ENCODE results near the gene HSPA2. TPM values are rescaled to one million over a fixed set of nuclear protein-coding genes. Genes with fewer than 3 reads are reported as not detected.

Gene HSPA2
- total RNA-seq = 9.0 TPM

GRCh38 chr14:64540208-64541202 lies at the start of gene HSPA2:
HSPA2 (plus strand) TSS chr14:64540741; CDS start chr14:64540850, 109 bp downstream.
- FAIRE-seq = peak; percentile 99
- peak; percentile 95 for DNase-seq (ENCODE audit: low spot score in 2 of 2)

DNA sequence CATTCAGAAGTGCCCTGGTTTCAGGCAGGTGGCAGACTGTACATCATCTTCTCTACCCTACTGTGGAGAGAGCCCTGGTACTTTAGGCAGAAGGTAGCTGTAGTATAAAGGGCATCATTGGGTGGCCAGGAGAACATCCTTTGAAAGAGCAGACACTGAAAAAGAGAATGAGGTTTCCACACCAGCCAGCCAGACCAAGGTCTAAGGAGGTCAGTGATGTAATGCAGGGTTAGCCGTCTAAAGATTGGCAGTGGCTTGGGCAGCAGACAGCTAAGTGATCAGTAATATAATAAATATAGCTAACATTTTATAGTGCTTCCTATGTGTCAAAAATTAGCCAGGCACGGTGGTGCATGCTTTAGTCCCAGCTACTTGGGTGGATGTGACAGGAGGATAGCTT lies 48.9 kb upstream of the HSPA2 start:
- FAIRE-seq (no peak), DNase-seq (ENCODE audit: low spot score in 2 of 2) (no peak)

GRCh38 chr14:64493455-64493854 lies 47.1 kb upstream of the HSPA2 start:
- DNase-seq (ENCODE audit: low spot score in 2 of 2) (no peak), FAIRE-seq (no peak)

DNA sequence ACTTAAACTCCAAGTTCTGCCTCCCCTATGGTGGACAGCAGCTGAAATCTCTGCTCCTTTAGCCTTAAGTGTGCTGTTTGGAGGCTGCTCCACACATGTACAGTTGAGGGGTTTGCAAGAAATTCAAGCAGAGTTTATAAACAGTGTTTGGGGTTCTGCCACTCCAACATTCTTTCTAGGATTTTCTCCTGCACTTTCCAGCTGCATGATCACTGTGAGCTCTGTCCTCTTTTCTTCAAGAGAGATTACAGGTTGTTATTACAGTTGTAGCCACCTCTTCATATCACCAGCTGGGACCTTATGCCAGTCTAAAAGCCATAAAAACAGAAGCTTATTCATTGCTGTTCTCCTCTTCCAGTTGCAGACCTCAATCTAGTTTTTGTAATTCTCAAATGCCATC lies 45.3 kb upstream of the HSPA2 start:
- DNase-seq (ENCODE audit: low spot score in 2 of 2) = no peak
- FAIRE-seq = no peak

DNA sequence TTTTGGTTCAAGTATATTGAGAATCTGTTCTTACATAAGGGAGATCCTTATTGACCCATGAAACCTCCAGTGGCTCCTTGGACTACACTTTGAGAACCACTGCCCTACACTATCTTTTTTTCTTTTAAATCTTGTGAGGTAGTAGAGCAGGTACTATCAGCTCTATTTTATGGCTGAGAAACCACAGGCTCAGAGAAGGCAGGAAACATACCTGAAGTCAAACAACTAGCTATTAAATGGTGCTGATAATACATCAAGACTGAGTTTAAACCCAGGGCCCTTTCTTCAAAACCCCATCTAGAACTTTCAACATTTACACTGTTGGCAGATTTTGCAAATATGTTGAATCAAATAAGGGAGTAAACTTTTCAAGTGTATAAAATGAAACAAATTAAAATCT lies 43.8 kb upstream of the HSPA2 start:
- FAIRE-seq = no peak
- DNase-seq (ENCODE audit: low spot score in 2 of 2) = no peak

- no peak for FAIRE-seq
- DNase-seq (ENCODE audit: low spot score in 2 of 2) = no peak
These were observed 40.5 kb upstream of the HSPA2 start for GRCh38 chr14:64500088-64500487.

- no peak for FAIRE-seq
These were observed 39.0 kb upstream of the HSPA2 start for GRCh38 chr14:64501411-64502171.

GRCh38 chr14:64502456-64502855 lies 38.1 kb upstream of the HSPA2 start:
- DNase-seq (ENCODE audit: low spot score in 2 of 2) = no peak
- no peak for FAIRE-seq

More at GRCh38 chr14:64501411-64502171, 39.0 kb upstream of the HSPA2 start:
- no peak for DNase-seq (ENCODE audit: low spot score in 2 of 2)

GRCh38 chr14:64502887-64503433 lies 37.6 kb upstream of the HSPA2 start:
- no peak for FAIRE-seq
- no peak for DNase-seq (ENCODE audit: low spot score in 2 of 2)

- FAIRE-seq (no peak), DNase-seq (ENCODE audit: low spot score in 2 of 2) (peak; percentile 69 to 81)
These were observed 36.9 kb upstream of the HSPA2 start, which contains the start of gene ZBTB25 for GRCh38 chr14:64503434-64504309. ZBTB25 (minus strand) TSS chr14:64503838; CDS start chr14:64490533, 13,305 bp downstream.

DNA sequence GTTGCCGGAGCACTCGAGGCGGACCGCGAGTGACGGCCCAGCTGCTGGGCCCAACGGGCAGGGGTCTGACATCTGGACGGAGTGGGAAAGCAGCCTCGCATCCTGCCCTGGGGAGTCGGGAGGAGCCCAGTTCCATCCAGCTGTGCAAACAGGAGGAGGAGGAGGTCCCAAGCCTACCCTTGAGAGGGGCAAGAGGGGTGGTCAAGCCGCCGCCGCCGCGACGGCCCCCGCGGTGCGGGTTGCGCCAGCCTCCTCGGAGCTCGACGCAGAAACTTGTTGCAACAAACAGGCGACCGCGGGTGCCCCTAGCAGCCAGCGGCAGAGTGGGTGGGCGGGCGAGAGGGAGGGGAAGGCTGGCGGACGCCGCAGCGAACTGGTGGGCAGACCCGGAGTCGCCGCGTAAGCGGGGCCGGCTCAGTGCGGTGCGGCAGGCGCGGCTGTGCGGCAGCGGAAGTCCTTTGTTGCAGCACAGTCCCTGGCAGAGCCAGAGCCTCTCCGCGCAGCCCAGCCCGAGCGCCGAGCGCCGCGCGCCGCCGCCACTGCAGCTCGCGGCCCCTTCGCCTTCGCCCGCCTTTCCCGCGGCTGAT lies 36.1 kb upstream of the HSPA2 start, which contains the start of gene ZBTB1:
ZBTB1 (plus strand) TSS at position 461 of the 587 bp plus-strand sequence. CDS start 16,735 bp downstream, outside the sequence.
- peak; percentile 59 to 80 for DNase-seq (ENCODE audit: low spot score in 2 of 2)
- FAIRE-seq = no peak

GRCh38 chr14:64504897-64505794 lies 35.4 kb upstream of the HSPA2 start:
- no peak for FAIRE-seq
- peak; percentile 68 to 70 for DNase-seq (ENCODE audit: low spot score in 2 of 2)

- DNase-seq (ENCODE audit: low spot score in 2 of 2) (no peak), FAIRE-seq (no peak)
These were observed 33.8 kb upstream of the HSPA2 start for GRCh38 chr14:64506721-64507120.

DNA sequence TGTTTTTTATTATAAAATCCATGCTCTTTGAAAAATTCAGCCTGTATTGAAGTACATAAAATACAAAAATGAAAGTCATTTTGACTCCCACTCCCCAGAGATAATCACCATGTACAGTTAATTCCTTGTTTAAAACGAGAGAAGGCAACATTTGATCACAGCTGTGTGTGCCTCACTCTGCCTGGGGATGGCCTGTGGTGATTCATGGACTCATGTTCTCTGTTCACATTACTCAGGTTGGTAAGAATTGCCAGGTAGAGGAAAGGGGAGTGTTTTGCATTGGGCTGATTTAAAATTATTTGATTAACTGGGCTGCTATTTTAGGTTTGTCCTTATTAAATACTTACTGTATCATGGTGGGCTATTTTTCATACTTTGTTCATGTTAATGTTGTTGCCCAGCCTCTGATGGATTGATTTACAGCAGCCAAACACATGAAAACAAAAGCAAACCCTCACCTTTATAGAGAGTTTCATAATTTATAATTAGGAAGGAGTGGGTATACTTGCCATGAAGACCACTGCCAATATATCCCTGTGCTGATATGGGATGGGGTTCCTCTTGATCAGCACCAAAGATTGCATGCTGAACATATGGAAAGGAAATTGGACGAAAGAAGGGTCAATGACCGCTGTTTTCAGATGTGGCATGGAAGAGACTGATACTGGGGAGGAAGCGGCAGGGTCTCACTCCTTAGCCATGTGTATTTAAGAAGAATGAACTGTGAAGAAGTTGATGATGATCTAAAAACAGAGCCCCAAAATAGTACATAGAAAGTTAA lies 33.0 kb upstream of the HSPA2 start:
- FAIRE-seq = no peak

DNA sequence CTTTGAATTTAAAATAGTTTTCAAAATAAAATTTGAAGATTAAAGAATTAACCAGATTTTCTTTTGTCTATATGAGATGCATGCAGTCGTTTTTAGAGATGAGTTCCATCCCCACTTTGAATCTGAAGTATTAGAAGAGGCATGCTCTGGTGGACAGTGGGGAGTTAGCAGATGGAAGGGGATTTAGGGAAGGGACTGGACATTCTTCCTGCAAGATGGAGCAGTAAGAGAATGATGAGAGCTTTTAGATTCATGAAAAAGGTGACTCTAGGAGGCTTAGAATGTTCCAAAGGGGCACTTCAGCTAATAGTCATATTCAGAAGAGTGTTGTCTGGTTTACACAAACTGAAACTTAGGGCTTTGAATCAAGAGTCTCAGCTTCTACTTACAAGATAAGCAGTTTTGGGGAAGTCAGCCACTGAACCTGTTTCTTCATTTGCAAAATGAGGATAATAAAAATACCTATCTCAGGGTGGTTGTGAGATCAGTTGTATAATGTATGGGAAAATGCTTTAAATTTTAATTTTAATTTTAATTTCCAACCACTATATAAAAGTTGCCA lies 32.2 kb upstream of the HSPA2 start:
- DNase-seq (ENCODE audit: low spot score in 2 of 2) (no peak), FAIRE-seq (no peak)

More for the DNA sequence above, 33.0 kb upstream of the HSPA2 start:
- no peak for DNase-seq (ENCODE audit: low spot score in 2 of 2)

- FAIRE-seq (no peak), DNase-seq (ENCODE audit: low spot score in 2 of 2) (no peak)
These were observed 31.5 kb upstream of the HSPA2 start for GRCh38 chr14:64509036-64509435.

Data from frontal cortex (tissue), 4 donors.